LNCaP clone FGC (cell line): Measurements from ENCODE around the gene OR4D5.

Source experiments
- DNase-seq: peaks from one replicate; pipeline ENCODE4 v3.0.0-alpha.2; 2011; ENCODE audit warnings: low read depth
- H3K4me3 ChIP-seq: 2 replicates; pipeline ENCODE4 v1.5.1; 2011; ENCODE audit warnings: mild to moderate bottlenecking, low read depth, low read length, control low read depth
- TF ChIP-seq, protein P1 (sequence below): IDR thresholded peaks from 2 replicates; pipeline ENCODE4 v1.5.1; 2012; ENCODE audit warnings: mild to moderate bottlenecking; ENCODE audit not compliant: control insufficient read depth, insufficient read depth; ENCODE audit errors: extremely low read depth

OR4D5 gene

DNA sequence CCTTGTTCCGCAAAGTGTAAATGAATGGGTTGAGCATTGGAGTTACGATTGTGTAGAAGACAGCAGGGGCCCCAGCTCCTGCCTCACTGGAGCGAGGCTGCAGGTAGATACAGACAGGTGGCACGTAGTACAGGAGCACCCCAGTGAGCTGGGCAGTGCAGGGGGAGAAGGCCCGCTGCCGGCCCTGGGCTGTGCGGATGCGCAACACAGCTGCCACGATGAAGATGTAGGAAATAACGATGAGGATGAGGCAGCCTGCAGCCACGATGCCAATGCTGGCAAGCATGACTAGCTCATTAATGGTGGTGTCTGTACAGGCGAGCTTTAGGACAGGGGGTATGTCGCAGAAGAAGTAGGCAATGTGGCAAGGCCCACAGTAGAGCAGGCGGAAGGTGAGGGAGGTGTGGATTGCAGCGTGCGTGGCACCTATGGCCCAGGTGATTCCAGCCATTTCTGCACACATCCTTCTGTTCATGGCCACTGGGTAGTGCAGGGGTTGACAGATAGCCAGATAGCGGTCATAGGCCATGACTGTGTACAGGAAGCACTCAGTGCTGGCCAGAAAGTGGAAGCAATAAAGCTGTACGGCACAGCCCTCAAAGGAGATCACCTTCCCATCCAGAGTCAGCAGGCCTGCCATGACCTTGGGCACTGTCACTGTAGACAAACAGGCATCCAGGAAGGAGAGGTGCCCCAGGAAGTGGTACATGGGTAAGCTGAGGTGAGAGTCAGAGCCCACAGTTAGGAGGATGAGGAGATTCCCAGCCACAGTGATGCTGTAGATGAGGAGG, 37.5 kb downstream of the OR4D5 start:
- no peak for DNase-seq
- no peak overlapping the region for H3K4me3 ChIP-seq
- TF ChIP-seq, protein P1, sequence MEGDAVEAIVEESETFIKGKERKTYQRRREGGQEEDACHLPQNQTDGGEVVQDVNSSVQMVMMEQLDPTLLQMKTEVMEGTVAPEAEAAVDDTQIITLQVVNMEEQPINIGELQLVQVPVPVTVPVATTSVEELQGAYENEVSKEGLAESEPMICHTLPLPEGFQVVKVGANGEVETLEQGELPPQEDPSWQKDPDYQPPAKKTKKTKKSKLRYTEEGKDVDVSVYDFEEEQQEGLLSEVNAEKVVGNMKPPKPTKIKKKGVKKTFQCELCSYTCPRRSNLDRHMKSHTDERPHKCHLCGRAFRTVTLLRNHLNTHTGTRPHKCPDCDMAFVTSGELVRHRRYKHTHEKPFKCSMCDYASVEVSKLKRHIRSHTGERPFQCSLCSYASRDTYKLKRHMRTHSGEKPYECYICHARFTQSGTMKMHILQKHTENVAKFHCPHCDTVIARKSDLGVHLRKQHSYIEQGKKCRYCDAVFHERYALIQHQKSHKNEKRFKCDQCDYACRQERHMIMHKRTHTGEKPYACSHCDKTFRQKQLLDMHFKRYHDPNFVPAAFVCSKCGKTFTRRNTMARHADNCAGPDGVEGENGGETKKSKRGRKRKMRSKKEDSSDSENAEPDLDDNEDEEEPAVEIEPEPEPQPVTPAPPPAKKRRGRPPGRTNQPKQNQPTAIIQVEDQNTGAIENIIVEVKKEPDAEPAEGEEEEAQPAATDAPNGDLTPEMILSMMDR = no peak

DNA sequence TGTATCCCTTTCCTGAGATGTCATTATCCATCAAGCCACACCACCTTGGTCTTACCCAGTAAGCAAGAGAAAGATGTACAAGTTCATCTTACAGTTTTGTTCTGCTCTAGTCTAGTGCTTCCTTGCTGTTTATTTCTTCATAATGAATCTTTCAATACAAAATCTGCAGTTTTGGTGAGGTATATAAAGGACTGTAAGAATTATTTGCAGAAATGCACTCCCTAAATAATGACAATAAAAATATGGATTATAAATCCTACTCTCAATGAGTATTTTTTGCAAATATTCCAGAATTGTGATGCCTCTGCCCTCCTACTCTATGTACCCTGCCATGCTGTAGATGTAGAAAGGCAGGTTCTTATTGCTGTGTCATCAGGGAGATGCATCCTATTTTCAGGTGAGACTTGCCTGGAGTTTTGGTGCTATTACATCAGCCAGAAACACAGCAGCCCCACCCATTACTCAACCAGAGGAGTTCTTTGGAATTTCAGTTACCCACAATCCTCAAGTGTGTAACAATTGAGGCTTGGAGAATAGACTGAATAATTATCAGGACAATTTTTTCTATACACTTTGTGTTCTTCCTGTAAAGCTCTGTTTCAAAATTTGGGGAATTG, 38.4 kb downstream of the OR4D5 start, which contains the start of gene OR10S1:
OR10S1 (minus strand) TSS at position 51 of the 617 bp plus-strand sequence. CDS start 117 bp downstream, outside the sequence.
- DNase-seq = no peak
- TF ChIP-seq, protein P1 = no peak
- no peak within 1 kb of the TSS for H3K4me3 ChIP-seq

DNA sequence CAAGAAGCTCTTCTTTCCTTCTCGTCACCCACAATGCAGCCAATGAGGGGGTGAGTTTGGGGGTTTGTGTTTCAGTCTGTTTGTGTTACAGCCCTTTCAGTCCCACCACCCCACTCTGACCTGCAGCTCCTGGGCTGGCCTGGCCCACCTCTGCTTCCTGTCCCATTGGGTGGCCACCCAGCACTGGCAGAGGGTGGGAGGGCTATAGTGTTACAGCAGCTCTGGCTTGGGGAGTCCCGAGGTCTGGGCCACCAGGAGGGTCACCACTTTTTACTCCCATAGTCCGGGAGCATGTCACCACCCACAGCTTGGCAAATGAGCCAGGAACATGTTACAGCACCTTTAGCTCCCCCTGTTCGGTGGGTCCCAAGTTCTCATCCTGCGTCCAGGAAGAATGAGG, 39.9 kb downstream of the OR4D5 start:
- no peak for DNase-seq
- TF ChIP-seq, protein P1 = no peak
- H3K4me3 ChIP-seq = no peak overlapping the region
